Adrenal gland (tissue), 5 donors: ENCODE data around the gene ZMYM2.

Experiments used
- CTCF ChIP-seq, 6 experiments: fragments of 450-650 bp in 4 of 6; fragments of 200-600 bp in 2 of 6; sonication (generic) in 1 of 6; IDR thresholded peaks; 1 replicate in 5 of 6; 2 replicates in 1 of 6; pipeline versions ENCODE4 v1.5.1 to v1.8.0; 2016 to 2021; ENCODE audit warnings: antibody characterized with exemption in 6 of 6, mild to moderate bottlenecking in 2 of 6, moderate library complexity in 1 of 6
- POLR2A ChIP-seq, 2 donors: fragments of 450-650 bp; IDR thresholded peaks; one replicate each; pipeline ENCODE4 v1.6.1; 2017; ENCODE audit warnings: antibody characterized with exemption in 2 of 2, mild to moderate bottlenecking in 2 of 2, moderate library complexity in 1 of 2
- donor health status: DM: no; HTN: no; CAD: no.

GRCh38 chr13:20043207-20043925 is 84.8 kb downstream of the ZMYM2 start:
- no peak for TF ChIP-seq CTCF (IDR thresholded peaks at IDR 0.05)
- no peak for TF ChIP-seq POLR2A (IDR thresholded peaks at IDR 0.05)
